ENCODE data around the gene EPHA1.

- TF ChIP-seq CTCF (IDR thresholded peaks at IDR 0.05; ENCODE audit: insufficient read depth, low read depth, low read length) (no peak), EZH2 (IDR thresholded peaks at IDR 0.05; ENCODE audit: insufficient read depth, low read length) (no peak)
Observed at GRCh38 chr7:143444063-143444782, 35.6 kb upstream of the EPHA1 start.

Data from astrocyte (in vitro differentiated cells and primary cell).